Heart left ventricle (tissue), 13 donors: ENCODE measurements around the gene TBCD.

Experiments used
- CTCF ChIP-seq, 12 donors: fragments of 200-600 bp; sonication (generic) in 4 of 12; IDR thresholded peaks; one replicate each; pipeline versions ENCODE4 v1.5.0 to v1.8.0; 2018 to 2022; ENCODE audit warnings: antibody characterized with exemption in 12 of 12, mild to moderate bottlenecking in 5 of 12
- POLR2A ChIP-seq, 2 donors: fragments of 450-650 bp; IDR thresholded peaks; one replicate each; pipeline ENCODE4 v1.6.1; 2017; ENCODE audit warnings: antibody characterized with exemption in 2 of 2, mild to moderate bottlenecking in 2 of 2, moderate library complexity in 2 of 2
- donor health status: ischemic (EF 13 %, LVEDD 7.1; RV severe dilation, severe dysfunction).
- donor health status: DM: no; HTN: yes; CAD: no.
- donor health status: DM: no; HTN: no; CAD: no.
- donor health status: ischemic (EF 25% LVEDD 6.9; RV normal size, moderate dysfunction).
- donor health status: ischemic (EF 25% LVEDD 5.7; RV mildly dilated, moderate dysfunction).
- donor health status: ischemic (EF 35%, LVEDD 5.7; RV mildly dilated, moderate dysfunction).
- donor health status: nonischemic (EF 11% LVEDD 7.7; RV severe dilation, severe dysfunction).
- donor health status: DM: yes; HTN: yes; CAD: no.
- donor health status: PGD.
- donor health status: ischemic (EF 29% LVEDD 5.4; RV normal size, mild dysfunction).
- donor health status: nonischemic (EF 23%, LVEDD 6.1; RV moderate dilation, normal function).

- TF ChIP-seq CTCF (IDR thresholded peaks at IDR 0.05) (no peak), POLR2A (IDR thresholded peaks at IDR 0.05) (no peak)
These were observed 38.7 kb upstream of the TBCD start for GRCh38 chr17:82713071-82713723.
